Inflammatory macrophage treated with lipopolysaccharide for 4 hours (primary cell): ENCODE measurements around the gene HYDIN.
A peak's percentile ranks its signal among the peaks of the same experiment; 100 is the strongest.

Experiments used
- DNase-seq: peaks from one replicate; pipeline ENCODE4 v3.0.0-alpha.2; 2020

HYDIN gene

GRCh38 chr16:71230122-71230845, at the start of gene HYDIN:
Gene HYDIN (minus strand): TSS chr16:71230722. CDS start chr16:71186895, 43,827 bp downstream.
- DNase-seq: no peak

- DNase-seq: no peak
Observed at GRCh38 chr16:71276589-71277334, 46.2 kb upstream of the HYDIN start.

GRCh38 chr16:71273384-71273783, 42.9 kb upstream of the HYDIN start:
- no peak for DNase-seq

- DNase-seq: no peak
Observed at GRCh38 chr16:71264299-71264698, 33.8 kb upstream of the HYDIN start.

- DNase-seq: no peak
Observed at GRCh38 chr16:71263582-71263981, 33.1 kb upstream of the HYDIN start.

GRCh38 chr16:71262391-71262790, 31.9 kb upstream of the HYDIN start:
- no peak for DNase-seq

GRCh38 chr16:71260995-71261394, 30.5 kb upstream of the HYDIN start:
- DNase-seq: no peak

- no peak for DNase-seq
Observed at GRCh38 chr16:71259086-71259485, 28.6 kb upstream of the HYDIN start.

GRCh38 chr16:71258372-71258771, 27.9 kb upstream of the HYDIN start:
- no peak for DNase-seq

GRCh38 chr16:71257768-71258167, 27.2 kb upstream of the HYDIN start:
- no peak for DNase-seq

GRCh38 chr16:71255721-71256120, 25.2 kb upstream of the HYDIN start:
- no peak for DNase-seq

GRCh38 chr16:71254832-71255525, 24.5 kb upstream of the HYDIN start:
- DNase-seq: peak; percentile 40

- DNase-seq: peak; percentile 48
Observed at GRCh38 chr16:71250461-71251235, 20.1 kb upstream of the HYDIN start.

GRCh38 chr16:71249399-71249798, 18.9 kb upstream of the HYDIN start:
- DNase-seq: peak; percentile 38

- no peak for DNase-seq
Observed at GRCh38 chr16:71247478-71247877, 17.0 kb upstream of the HYDIN start.

GRCh38 chr16:71246309-71246708, 15.8 kb upstream of the HYDIN start:
- no peak for DNase-seq

- DNase-seq: peak; percentile 68
Observed at GRCh38 chr16:71244521-71244920, 14.0 kb upstream of the HYDIN start.

GRCh38 chr16:71242601-71243000, 12.1 kb upstream of the HYDIN start:
- DNase-seq: no peak

- no peak for DNase-seq
Observed at GRCh38 chr16:71242036-71242435, 11.5 kb upstream of the HYDIN start.

- no peak for DNase-seq
Observed at GRCh38 chr16:71229344-71229743, 1.2 kb downstream of the HYDIN start.

- DNase-seq: no peak
Observed at GRCh38 chr16:71226229-71227141, 4.0 kb downstream of the HYDIN start.

- DNase-seq: no peak
Observed at GRCh38 chr16:71225145-71225544, 5.4 kb downstream of the HYDIN start.
